ENCODE measurements around the gene GDI2.
A peak's percentile ranks its signal among the peaks of the same experiment; 100 is the strongest.

GDI2 gene

GRCh38 chr10:5723692-5724091 is 89.5 kb downstream of the GDI2 start:
- peaks cover 11 to 37% (median 25%) of the 10 kb centered on the region in 4 experiments for H3K36me3 ChIP-seq (ENCODE audit: control insufficient read depth in 4 of 4, insufficient read depth in 4 of 4, low read length in 3 of 4)
- CTCF ChIA-PET: interaction anchor here (0.6 kb wide), 1 partner anchor 288 kb away, joined by 3 read pairs; no protein-coding TSS in a partner anchor
- H3K27ac ChIP-seq (ENCODE audit: insufficient read depth in 1 of 2, low read depth in 1 of 2, low read length in 2 of 2, poor library complexity in 1 of 2, severe bottlenecking in 2 of 2): peak overlapping the region in 1 of 2 experiments; percentile 6
- no peaks in the 10 kb centered on the region for H3K27me3 ChIP-seq (replicated peaks in 2 of 5; ENCODE audit: control insufficient read depth in 4 of 5, insufficient read depth in 5 of 5, low read length in 4 of 5)
- H3K4me3 ChIP-seq (ENCODE audit: control insufficient read depth in 1 of 7, extremely low read depth in 1 of 7, insufficient read depth in 4 of 7, low read depth in 2 of 7, low read length in 6 of 7): no peak overlapping the region
- no peaks in the 10 kb centered on the region for H3K9me3 ChIP-seq (ENCODE audit: control extremely low read depth in 1 of 5, control insufficient read depth in 4 of 5, insufficient read depth in 2 of 5, low read depth in 1 of 5, low read length in 4 of 5)
- POLR2A ChIA-PET: no interaction called here
- 60% methylated on average over 1 of the region's 2 CpGs for WGBS (ENCODE audit: insufficient coverage)
- H3K4me1 ChIP-seq (ENCODE audit: control extremely low read depth in 1 of 4, control insufficient read depth in 4 of 4, insufficient read depth in 4 of 4, low read length in 3 of 4): no peaks in the 10 kb centered on the region
- no peak for DNase-seq

GRCh38 chr10:5720182-5720581 is 93.1 kb downstream of the GDI2 start:
- ChIA-PET POLR2A (no interaction called here), CTCF (no interaction called here)
- WGBS (ENCODE audit: insufficient coverage): 94% methylated on average over 3 of the region's 7 CpGs
- Histone ChIP-seq H3K4me3 (ENCODE audit: control insufficient read depth in 1 of 7, extremely low read depth in 1 of 7, insufficient read depth in 4 of 7, low read depth in 2 of 7, low read length in 6 of 7) (no peak overlapping the region), H3K36me3 (ENCODE audit: control insufficient read depth in 4 of 4, insufficient read depth in 4 of 4, low read length in 3 of 4) (peaks cover 4 to 21% (median 10%) of the 10 kb centered on the region in 4 experiments), H3K27ac (ENCODE audit: insufficient read depth in 1 of 2, low read depth in 1 of 2, low read length in 2 of 2, poor library complexity in 1 of 2, severe bottlenecking in 2 of 2) (no peak overlapping the region), H3K4me1 (ENCODE audit: control extremely low read depth in 1 of 4, control insufficient read depth in 4 of 4, insufficient read depth in 4 of 4, low read length in 3 of 4) (no peaks in the 10 kb centered on the region), H3K9me3 (ENCODE audit: control extremely low read depth in 1 of 5, control insufficient read depth in 4 of 5, insufficient read depth in 2 of 5, low read depth in 1 of 5, low read length in 4 of 5) (no peaks in the 10 kb centered on the region), H3K27me3 (replicated peaks in 2 of 5; ENCODE audit: control insufficient read depth in 4 of 5, insufficient read depth in 5 of 5, low read length in 4 of 5) (no peaks in the 10 kb centered on the region)
- DNase-seq: no peak

DNA sequence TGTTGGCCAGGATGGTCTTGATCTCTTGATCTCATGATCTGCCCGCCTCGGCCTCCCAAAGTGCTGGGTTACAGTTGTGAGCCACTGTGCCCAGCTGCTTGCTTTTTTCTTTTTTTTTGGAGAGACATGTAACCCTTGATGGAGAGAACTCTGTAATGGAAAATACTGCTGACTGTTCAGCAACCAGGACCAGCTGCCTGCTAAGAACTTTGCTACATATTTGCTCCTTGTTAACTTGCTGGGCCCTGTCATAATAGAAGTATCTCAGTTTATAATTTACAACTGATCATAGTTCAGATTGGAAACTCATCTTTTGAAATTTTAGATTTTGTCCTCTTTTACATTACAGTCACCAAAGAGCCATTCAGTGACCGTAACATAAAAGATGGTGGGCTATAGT is 93.7 kb downstream of the GDI2 start:
- POLR2A ChIA-PET: no interaction called here

More for the DNA sequence above, 93.7 kb downstream of the GDI2 start:
- CTCF ChIA-PET: no interaction called here
- H3K4me3 ChIP-seq (ENCODE audit: control insufficient read depth in 1 of 7, extremely low read depth in 1 of 7, insufficient read depth in 4 of 7, low read depth in 2 of 7, low read length in 6 of 7): no peak overlapping the region
- H3K27me3 ChIP-seq (replicated peaks in 2 of 5; ENCODE audit: control insufficient read depth in 4 of 5, insufficient read depth in 5 of 5, low read length in 4 of 5): no peaks in the 10 kb centered on the region
- DNase-seq: no peak
- WGBS (ENCODE audit: insufficient coverage): 100% methylated on average over 3 of the region's 3 CpGs
- H3K27ac ChIP-seq (ENCODE audit: insufficient read depth in 1 of 2, low read depth in 1 of 2, low read length in 2 of 2, poor library complexity in 1 of 2, severe bottlenecking in 2 of 2): no peak overlapping the region
- no peaks in the 10 kb centered on the region for H3K9me3 ChIP-seq (ENCODE audit: control extremely low read depth in 1 of 5, control insufficient read depth in 4 of 5, insufficient read depth in 2 of 5, low read depth in 1 of 5, low read length in 4 of 5)
- no peaks in the 10 kb centered on the region for H3K4me1 ChIP-seq (ENCODE audit: control extremely low read depth in 1 of 4, control insufficient read depth in 4 of 4, insufficient read depth in 4 of 4, low read length in 3 of 4)
- H3K36me3 ChIP-seq (ENCODE audit: control insufficient read depth in 4 of 4, insufficient read depth in 4 of 4, low read length in 3 of 4): peaks cover 3 to 18% (median 9%) of the 10 kb centered on the region in 4 experiments
